ENCODE results near the gene HSPH1.

Gene HSPH1

GRCh38 chr13:31094331-31095015 lies 67.2 kb downstream of the HSPH1 start:
- TF ChIP-seq, protein P1, sequence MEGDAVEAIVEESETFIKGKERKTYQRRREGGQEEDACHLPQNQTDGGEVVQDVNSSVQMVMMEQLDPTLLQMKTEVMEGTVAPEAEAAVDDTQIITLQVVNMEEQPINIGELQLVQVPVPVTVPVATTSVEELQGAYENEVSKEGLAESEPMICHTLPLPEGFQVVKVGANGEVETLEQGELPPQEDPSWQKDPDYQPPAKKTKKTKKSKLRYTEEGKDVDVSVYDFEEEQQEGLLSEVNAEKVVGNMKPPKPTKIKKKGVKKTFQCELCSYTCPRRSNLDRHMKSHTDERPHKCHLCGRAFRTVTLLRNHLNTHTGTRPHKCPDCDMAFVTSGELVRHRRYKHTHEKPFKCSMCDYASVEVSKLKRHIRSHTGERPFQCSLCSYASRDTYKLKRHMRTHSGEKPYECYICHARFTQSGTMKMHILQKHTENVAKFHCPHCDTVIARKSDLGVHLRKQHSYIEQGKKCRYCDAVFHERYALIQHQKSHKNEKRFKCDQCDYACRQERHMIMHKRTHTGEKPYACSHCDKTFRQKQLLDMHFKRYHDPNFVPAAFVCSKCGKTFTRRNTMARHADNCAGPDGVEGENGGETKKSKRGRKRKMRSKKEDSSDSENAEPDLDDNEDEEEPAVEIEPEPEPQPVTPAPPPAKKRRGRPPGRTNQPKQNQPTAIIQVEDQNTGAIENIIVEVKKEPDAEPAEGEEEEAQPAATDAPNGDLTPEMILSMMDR (IDR thresholded peaks at IDR 0.05; ENCODE audit: extremely low read depth, missing control alignments): no peak
- no peak for DNase-seq (ENCODE audit: low spot score)

- no peak for DNase-seq (ENCODE audit: low spot score)
- TF ChIP-seq, protein P1 (IDR thresholded peaks at IDR 0.05; ENCODE audit: extremely low read depth, missing control alignments): no peak
Measured at GRCh38 chr13:31093145-31093885, 68.4 kb downstream of the HSPH1 start.

- DNase-seq (ENCODE audit: low spot score): no peak
- TF ChIP-seq, protein P1 (IDR thresholded peaks at IDR 0.05; ENCODE audit: extremely low read depth, missing control alignments): no peak
Measured at GRCh38 chr13:31092646-31093045, 69.1 kb downstream of the HSPH1 start.

GRCh38 chr13:31090961-31091624 lies 70.6 kb downstream of the HSPH1 start:
- TF ChIP-seq, protein P1 (IDR thresholded peaks at IDR 0.05; ENCODE audit: extremely low read depth, missing control alignments): no peak
- DNase-seq (ENCODE audit: low spot score): no peak

GRCh38 chr13:31090096-31090495 lies 71.6 kb downstream of the HSPH1 start:
- TF ChIP-seq, protein P1 (IDR thresholded peaks at IDR 0.05; ENCODE audit: extremely low read depth, missing control alignments): no peak
- DNase-seq (ENCODE audit: low spot score): no peak

DNA sequence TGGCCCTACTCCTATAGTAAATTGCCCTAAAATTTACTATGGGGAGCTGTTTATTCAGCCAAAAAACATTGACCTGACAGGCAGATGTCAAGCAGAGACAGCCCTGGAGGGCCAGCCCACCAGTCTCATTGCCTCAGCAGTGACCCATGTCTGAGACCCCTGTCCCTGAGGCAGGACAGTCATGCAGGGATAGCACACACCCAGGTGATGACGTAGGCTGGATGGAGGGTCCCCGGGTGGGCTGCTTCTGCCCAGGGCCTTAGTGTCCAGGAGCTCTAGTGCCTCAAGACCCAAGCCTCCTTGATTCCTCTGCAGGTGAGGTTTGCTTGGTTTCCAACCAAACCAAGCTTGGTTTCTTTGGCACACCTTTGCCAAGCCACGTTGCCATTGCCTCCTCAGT lies 72.1 kb downstream of the HSPH1 start:
- no peak for DNase-seq (ENCODE audit: low spot score)
- TF ChIP-seq, protein P1 (IDR thresholded peaks at IDR 0.05; ENCODE audit: extremely low read depth, missing control alignments): no peak

All from GM20000 (cell line).